ENCODE measurements around the gene AGO3. TPM values are rescaled to one million over a fixed set of nuclear protein-coding genes. Genes with fewer than 3 reads are reported as not detected.

Gene AGO3
- total and polyA plus RNA-seq, 2 of the 13 experiments (the other 11 are each of a cell fraction or from before 2014, with no cell fraction given) = 21.2 to 27.1 TPM

DNA sequence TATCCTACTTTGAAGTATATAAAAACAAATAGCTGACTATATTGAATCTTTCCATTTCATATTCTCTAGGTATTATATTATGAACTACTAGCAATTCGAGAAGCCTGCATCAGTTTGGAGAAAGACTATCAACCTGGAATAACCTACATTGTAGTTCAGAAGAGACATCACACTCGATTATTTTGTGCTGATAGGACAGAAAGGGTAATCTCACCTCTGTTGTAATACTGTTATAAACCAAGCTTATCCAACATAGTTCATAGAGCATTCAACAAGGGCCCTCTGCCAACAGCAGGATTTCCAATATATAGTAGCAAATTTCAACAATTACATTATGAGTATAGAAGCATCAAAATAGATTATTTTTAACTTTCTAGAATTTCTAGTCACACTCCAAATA lies 109.3 kb downstream of the AGO3 start:
- CTCF ChIA-PET (ENCODE audit: low intra/inter-chr PET ratio, low total read pairs) = no interaction called here
- Histone ChIP-seq H3K79me2 (ENCODE audit: insufficient read depth, low read length) (no peaks in the 10 kb centered on the region), H3K9me3 (ENCODE audit: low read length) (no peaks in the 10 kb centered on the region), H3K4me1 (ENCODE audit: insufficient read depth, low read length) (no peaks in the 10 kb centered on the region), H3K27me3 (ENCODE audit: control insufficient read depth in 1 of 2, insufficient read depth in 2 of 2, low read length in 2 of 2) (no peaks in the 10 kb centered on the region), H3K27ac (ENCODE audit: extremely low read length, insufficient read depth, low read length) (no peak overlapping the region), H3K36me3 (replicated peaks in 1 of 2; ENCODE audit: control insufficient read depth in 1 of 2, insufficient read depth in 2 of 2, low read length in 2 of 2) (peaks cover 3 to 41% of the 10 kb centered on the region in 2 experiments), H3K4me2 (ENCODE audit: low read depth, low read length) (no peak overlapping the region), H3K9ac (ENCODE audit: insufficient read depth, low read depth, low read length) (no peak overlapping the region), H4K20me1 (ENCODE audit: insufficient read depth, low read length) (no peaks in the 10 kb centered on the region), H2AFZ (ENCODE audit: low read length) (no peak overlapping the region), H3K4me3 (replicated peaks in 1 of 3; ENCODE audit: insufficient read depth in 1 of 3, low read depth in 2 of 3, low read length in 3 of 3) (no peak overlapping the region)
- no peak for DNase-seq (ENCODE audit: low spot score)
- intact Hi-C loops (cut with micrococcal nuclease; ENCODE audit: unreplicated experiment) (no loop called here), in situ Hi-C loops (cut with HindIII; ENCODE audit: extremely low pct_ligation_motif_present, low pct_unique_long_range_greater_than_20kb) (no loop called here)
- FAIRE-seq = no peak
- no TSS peak for BruUV-seq (replicated peaks)
- POLR2A ChIA-PET = no interaction called here
- WGBS (ENCODE audit: low lambda C conversion rate) = 84% methylated on average over 2 of the region's 2 CpGs
- ATAC-seq = no peak
- TF ChIP-seq MAFF (IDR thresholded peaks at IDR 0.05; ENCODE audit: low read depth, low read length) (peak; percentile 40; the same call in 1 of the 2 replicates), PRMT3 (CRISPR knock-in tag; IDR thresholded peaks at IDR 0.05; ENCODE audit: borderline replicate concordance, low read depth) (no peak), NAIF1 (CRISPR knock-in tag; IDR thresholded peaks at IDR 0.05; ENCODE audit: borderline replicate concordance) (no peak), MAFK (conservative IDR thresholded peaks at IDR 0.05 in 1 of 2, IDR thresholded peaks at IDR 0.05 in 1 of 2; ENCODE audit: low read length in 2 of 2) (peak; percentile 54 to 65), SNAI1 (CRISPR knock-in tag; IDR thresholded peaks at IDR 0.05; ENCODE audit: borderline replicate concordance) (no peak), ZSCAN29 (CRISPR knock-in tag; conservative IDR thresholded peaks at IDR 0.05) (no peak), MXD4 (CRISPR knock-in tag; IDR thresholded peaks at IDR 0.05) (no peak), ATAD3A (CRISPR knock-in tag; IDR thresholded peaks at IDR 0.05) (no peak)
- TF ChIP-seq, protein P1, sequence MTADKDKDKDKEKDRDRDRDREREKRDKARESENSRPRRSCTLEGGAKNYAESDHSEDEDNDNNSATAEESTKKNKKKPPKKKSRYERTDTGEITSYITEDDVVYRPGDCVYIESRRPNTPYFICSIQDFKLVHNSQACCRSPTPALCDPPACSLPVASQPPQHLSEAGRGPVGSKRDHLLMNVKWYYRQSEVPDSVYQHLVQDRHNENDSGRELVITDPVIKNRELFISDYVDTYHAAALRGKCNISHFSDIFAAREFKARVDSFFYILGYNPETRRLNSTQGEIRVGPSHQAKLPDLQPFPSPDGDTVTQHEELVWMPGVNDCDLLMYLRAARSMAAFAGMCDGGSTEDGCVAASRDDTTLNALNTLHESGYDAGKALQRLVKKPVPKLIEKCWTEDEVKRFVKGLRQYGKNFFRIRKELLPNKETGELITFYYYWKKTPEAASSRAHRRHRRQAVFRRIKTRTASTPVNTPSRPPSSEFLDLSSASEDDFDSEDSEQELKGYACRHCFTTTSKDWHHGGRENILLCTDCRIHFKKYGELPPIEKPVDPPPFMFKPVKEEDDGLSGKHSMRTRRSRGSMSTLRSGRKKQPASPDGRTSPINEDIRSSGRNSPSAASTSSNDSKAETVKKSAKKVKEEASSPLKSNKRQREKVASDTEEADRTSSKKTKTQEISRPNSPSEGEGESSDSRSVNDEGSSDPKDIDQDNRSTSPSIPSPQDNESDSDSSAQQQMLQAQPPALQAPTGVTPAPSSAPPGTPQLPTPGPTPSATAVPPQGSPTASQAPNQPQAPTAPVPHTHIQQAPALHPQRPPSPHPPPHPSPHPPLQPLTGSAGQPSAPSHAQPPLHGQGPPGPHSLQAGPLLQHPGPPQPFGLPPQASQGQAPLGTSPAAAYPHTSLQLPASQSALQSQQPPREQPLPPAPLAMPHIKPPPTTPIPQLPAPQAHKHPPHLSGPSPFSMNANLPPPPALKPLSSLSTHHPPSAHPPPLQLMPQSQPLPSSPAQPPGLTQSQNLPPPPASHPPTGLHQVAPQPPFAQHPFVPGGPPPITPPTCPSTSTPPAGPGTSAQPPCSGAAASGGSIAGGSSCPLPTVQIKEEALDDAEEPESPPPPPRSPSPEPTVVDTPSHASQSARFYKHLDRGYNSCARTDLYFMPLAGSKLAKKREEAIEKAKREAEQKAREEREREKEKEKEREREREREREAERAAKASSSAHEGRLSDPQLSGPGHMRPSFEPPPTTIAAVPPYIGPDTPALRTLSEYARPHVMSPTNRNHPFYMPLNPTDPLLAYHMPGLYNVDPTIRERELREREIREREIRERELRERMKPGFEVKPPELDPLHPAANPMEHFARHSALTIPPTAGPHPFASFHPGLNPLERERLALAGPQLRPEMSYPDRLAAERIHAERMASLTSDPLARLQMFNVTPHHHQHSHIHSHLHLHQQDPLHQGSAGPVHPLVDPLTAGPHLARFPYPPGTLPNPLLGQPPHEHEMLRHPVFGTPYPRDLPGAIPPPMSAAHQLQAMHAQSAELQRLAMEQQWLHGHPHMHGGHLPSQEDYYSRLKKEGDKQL (CRISPR knock-in tag; IDR thresholded peaks at IDR 0.05; ENCODE audit: low read depth) = no peak
- TF ChIP-seq, protein P2, sequence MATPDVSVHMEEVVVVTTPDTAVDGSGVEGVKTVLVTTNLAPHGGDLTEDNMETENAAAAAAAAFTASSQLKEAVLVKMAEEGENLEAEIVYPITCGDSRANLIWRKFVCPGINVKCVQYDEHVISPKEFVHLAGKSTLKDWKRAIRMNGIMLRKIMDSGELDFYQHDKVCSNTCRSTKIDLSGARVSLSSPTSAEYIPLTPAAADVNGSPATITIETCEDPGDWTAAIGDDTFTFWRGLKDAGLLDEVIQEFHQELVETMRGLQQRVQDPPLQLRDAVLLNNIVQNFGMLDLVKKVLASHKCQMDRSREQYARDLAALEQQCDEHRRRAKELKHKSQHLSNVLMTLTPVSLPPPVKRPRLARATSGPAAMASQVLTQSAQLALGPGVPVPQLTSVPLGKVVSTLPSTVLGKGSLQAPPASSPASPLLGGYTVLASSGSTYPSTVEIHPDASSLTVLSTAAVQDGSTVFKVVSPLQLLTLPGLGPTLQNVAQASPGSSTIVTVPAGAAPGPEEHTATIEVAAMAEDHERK (CRISPR knock-in tag; IDR thresholded peaks at IDR 0.05; ENCODE audit: low read depth) = no peak
